ENCODE measurements around the gene ETFRF1. TPM values are rescaled to one million over a fixed set of nuclear protein-coding genes. Genes with fewer than 3 reads are reported as not detected.

The ETFRF1 gene
- total RNA-seq, 1 donor from 2014 or later = 9.2 TPM

- H4K20me1 ChIP-seq (ENCODE audit: insufficient read depth, low read length) = peaks cover 4% of the 10 kb centered on the region
- TF ChIP-seq EZH2 (IDR thresholded peaks at IDR 0.05; ENCODE audit: insufficient read depth, low read length) = no peak
- TF ChIP-seq CTCF (IDR thresholded peaks at IDR 0.05; ENCODE audit: insufficient read depth, low read depth, low read length) = no peak
- peaks cover 14% of the 10 kb centered on the region for H3K4me1 ChIP-seq (ENCODE audit: insufficient read depth, low read length)
- DNase-seq (ENCODE audit: low read depth) = peak; percentile 82
- H3K27ac ChIP-seq (ENCODE audit: low read depth, low read length) = no peak overlapping the region
- H3K4me3 ChIP-seq (ENCODE audit: insufficient read depth, low read depth, low read length) = no peak overlapping the region
- H3K79me2 ChIP-seq (ENCODE audit: insufficient read depth, low read length) = peaks cover 9% of the 10 kb centered on the region
- H2AFZ ChIP-seq (ENCODE audit: low read depth, low read length) = no peak overlapping the region
- no peak overlapping the region for H3K9ac ChIP-seq (ENCODE audit: low read length)
- peaks cover 2% of the 10 kb centered on the region for H3K36me3 Mint-ChIP-seq (ENCODE audit: low read depth, unreplicated experiment)
- no peaks in the 10 kb centered on the region for H3K27me3 ChIP-seq (ENCODE audit: insufficient read depth, low read length)
- no peak overlapping the region for H3K27ac Mint-ChIP-seq (ENCODE audit: unreplicated experiment)
- H3K9me3 ChIP-seq (ENCODE audit: insufficient read depth, low read depth, low read length) = no peaks in the 10 kb centered on the region
- peaks cover 17% of the 10 kb centered on the region for H3K4me1 Mint-ChIP-seq (ENCODE audit: low read depth, unreplicated experiment)
- peak overlapping the region; percentile 14 for H3K4me2 ChIP-seq (ENCODE audit: low read length)
- H3K27me3 Mint-ChIP-seq (ENCODE audit: low read depth, unreplicated experiment) = no peaks in the 10 kb centered on the region
- peak; percentile 94 for FAIRE-seq
- H3K36me3 ChIP-seq (ENCODE audit: insufficient read depth, low read length) = peaks cover 5% of the 10 kb centered on the region
- no peak overlapping the region for H3K4me3 Mint-ChIP-seq (ENCODE audit: unreplicated experiment)
- H3K9me3 Mint-ChIP-seq (ENCODE audit: unreplicated experiment) = no peaks in the 10 kb centered on the region
These were observed 5.7 kb downstream of the ETFRF1 start for GRCh38 chr12:25200703-25201102.

- Mint-ChIP-seq H3K27ac (ENCODE audit: unreplicated experiment) (no peak overlapping the region), H3K4me1 (ENCODE audit: low read depth, unreplicated experiment) (peaks cover 12% of the 10 kb centered on the region), H3K27me3 (ENCODE audit: low read depth, unreplicated experiment) (no peaks in the 10 kb centered on the region), H3K36me3 (ENCODE audit: low read depth, unreplicated experiment) (peaks cover 2% of the 10 kb centered on the region), H3K9me3 (ENCODE audit: unreplicated experiment) (no peaks in the 10 kb centered on the region), H3K4me3 (ENCODE audit: unreplicated experiment) (no peak overlapping the region)
- DNase-seq (ENCODE audit: low read depth) = no peak
- Histone ChIP-seq H2AFZ (ENCODE audit: low read depth, low read length) (no peak overlapping the region), H3K4me3 (ENCODE audit: insufficient read depth, low read depth, low read length) (no peak overlapping the region), H3K9me3 (ENCODE audit: insufficient read depth, low read depth, low read length) (no peaks in the 10 kb centered on the region), H3K27me3 (ENCODE audit: insufficient read depth, low read length) (no peaks in the 10 kb centered on the region), H3K36me3 (ENCODE audit: insufficient read depth, low read length) (peaks cover 9% of the 10 kb centered on the region), H3K4me1 (ENCODE audit: insufficient read depth, low read length) (peaks cover 10% of the 10 kb centered on the region), H3K27ac (ENCODE audit: low read depth, low read length) (no peak overlapping the region), H3K9ac (ENCODE audit: low read length) (no peak overlapping the region), H3K79me2 (ENCODE audit: insufficient read depth, low read length) (no peaks in the 10 kb centered on the region), H4K20me1 (ENCODE audit: insufficient read depth, low read length) (peaks cover 4% of the 10 kb centered on the region), H3K4me2 (ENCODE audit: low read length) (no peak overlapping the region)
- FAIRE-seq = no peak
- no peak for TF ChIP-seq CTCF (IDR thresholded peaks at IDR 0.05; ENCODE audit: insufficient read depth, low read depth, low read length)
These were observed 7.1 kb downstream of the ETFRF1 start for GRCh38 chr12:25202137-25202536.

- H3K9me3 Mint-ChIP-seq (ENCODE audit: unreplicated experiment) = no peaks in the 10 kb centered on the region
- H3K36me3 Mint-ChIP-seq (ENCODE audit: low read depth, unreplicated experiment) = no peaks in the 10 kb centered on the region
- H2AFZ ChIP-seq (ENCODE audit: low read depth, low read length) = no peak overlapping the region
- TF ChIP-seq CTCF (IDR thresholded peaks at IDR 0.05; ENCODE audit: insufficient read depth, low read depth, low read length) (no peak), EZH2 (IDR thresholded peaks at IDR 0.05; ENCODE audit: insufficient read depth, low read length) (no peak)
- H3K36me3 ChIP-seq (ENCODE audit: insufficient read depth, low read length) = peaks cover 18% of the 10 kb centered on the region
- no peaks in the 10 kb centered on the region for H3K27me3 ChIP-seq (ENCODE audit: insufficient read depth, low read length)
- H3K4me3 ChIP-seq (ENCODE audit: insufficient read depth, low read depth, low read length) = no peak overlapping the region
- H3K27me3 Mint-ChIP-seq (ENCODE audit: low read depth, unreplicated experiment) = no peaks in the 10 kb centered on the region
- H3K9me3 ChIP-seq (ENCODE audit: insufficient read depth, low read depth, low read length) = no peaks in the 10 kb centered on the region
- H3K4me3 Mint-ChIP-seq (ENCODE audit: unreplicated experiment) = no peak overlapping the region
- no peak overlapping the region for H3K27ac Mint-ChIP-seq (ENCODE audit: unreplicated experiment)
- H4K20me1 ChIP-seq (ENCODE audit: insufficient read depth, low read length) = peaks cover under 1% of the 10 kb centered on the region
- FAIRE-seq (no peak), DNase-seq (ENCODE audit: low read depth) (no peak)
- no peaks in the 10 kb centered on the region for H3K4me1 Mint-ChIP-seq (ENCODE audit: low read depth, unreplicated experiment)
- no peaks in the 10 kb centered on the region for H3K4me1 ChIP-seq (ENCODE audit: insufficient read depth, low read length)
- no peak overlapping the region for H3K9ac ChIP-seq (ENCODE audit: low read length)
- no peaks in the 10 kb centered on the region for H3K79me2 ChIP-seq (ENCODE audit: insufficient read depth, low read length)
- H3K4me2 ChIP-seq (ENCODE audit: low read length) = no peak overlapping the region
- no peak overlapping the region for H3K27ac ChIP-seq (ENCODE audit: low read depth, low read length)
These were observed 12.4 kb downstream of the ETFRF1 start for GRCh38 chr12:25207411-25207810.
